ENCODE results near the gene SPRN. TPM values are rescaled to one million over a fixed set of nuclear protein-coding genes. Genes with fewer than 3 reads are reported as not detected.

The SPRN gene
- total RNA-seq, 1 experiment from 2014 or later: not detected

- peak; percentile 4 for DNase-seq (ENCODE audit: low spot score)
Observed at GRCh38 chr10:133405844-133406527, 18.4 kb downstream of the SPRN start.

- DNase-seq (ENCODE audit: low spot score): peak; percentile 5
Observed at GRCh38 chr10:133405272-133405671, 19.2 kb downstream of the SPRN start.

GRCh38 chr10:133403784-133404183, 20.6 kb downstream of the SPRN start:
- no peak for DNase-seq (ENCODE audit: low spot score)

GRCh38 chr10:133403359-133403758, 21.1 kb downstream of the SPRN start:
- DNase-seq (ENCODE audit: low spot score): no peak

- no peak for DNase-seq (ENCODE audit: low spot score)
Observed at GRCh38 chr10:133401981-133402725, 22.3 kb downstream of the SPRN start.

DNA sequence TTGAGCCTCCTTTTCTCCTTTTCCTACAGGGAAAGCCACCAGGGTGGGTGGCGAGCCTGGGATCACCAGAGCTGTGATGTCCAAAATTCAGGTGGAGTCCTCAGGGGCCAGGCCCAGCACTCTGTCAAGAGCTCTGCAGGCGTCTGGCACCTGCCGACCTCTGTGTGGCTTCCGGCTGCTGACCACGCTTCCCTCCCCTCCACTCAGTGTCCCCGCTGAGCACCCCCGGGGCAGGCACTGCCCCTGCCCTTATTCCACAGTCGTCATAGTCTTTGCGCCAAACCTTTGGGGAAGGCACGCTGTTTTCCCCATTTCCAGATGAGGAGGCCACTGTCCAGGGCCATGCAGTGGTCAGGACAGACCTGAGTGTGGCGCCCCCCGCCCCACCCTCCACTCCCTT, 22.9 kb downstream of the SPRN start:
- DNase-seq (ENCODE audit: low spot score): no peak

DNA sequence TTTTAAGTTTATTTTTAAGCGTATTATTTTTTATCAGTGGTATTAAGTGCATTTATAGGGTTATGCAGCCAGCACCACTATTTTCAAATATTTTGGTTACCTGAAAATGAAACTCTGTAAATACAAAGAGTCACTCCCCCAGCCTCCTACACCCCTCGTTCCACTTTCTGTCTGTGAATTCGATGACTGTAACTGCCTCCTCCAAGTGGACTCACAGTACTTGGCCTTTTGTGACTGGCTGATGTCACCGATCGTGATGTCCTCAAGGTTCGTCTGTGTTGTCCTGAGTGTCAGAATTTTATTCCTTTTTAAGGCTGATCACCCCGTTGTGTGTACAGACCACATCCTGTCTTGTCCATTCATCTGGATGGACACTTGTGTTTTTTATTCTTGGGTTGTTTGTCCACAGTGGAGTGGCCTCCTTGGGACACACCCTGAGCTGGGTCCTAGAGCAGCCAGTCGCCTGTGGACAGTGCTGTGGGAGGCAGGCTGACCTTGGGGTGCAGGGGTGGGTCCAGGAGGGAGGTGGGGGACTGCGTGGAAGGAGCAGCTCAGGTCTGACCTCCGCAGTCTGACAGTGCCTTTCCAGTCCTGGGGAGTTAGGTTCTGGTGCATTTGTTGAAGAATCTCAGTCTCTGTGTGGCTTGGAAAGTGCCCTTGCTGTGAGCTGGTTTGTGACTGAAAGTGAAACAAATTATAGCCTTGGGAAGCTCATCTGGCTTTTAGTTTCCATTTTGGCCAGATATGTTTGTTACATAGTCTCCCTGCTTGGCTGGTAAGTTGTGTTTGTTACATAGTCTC, 23.6 kb downstream of the SPRN start:
- DNase-seq (ENCODE audit: low spot score): no peak

GRCh38 chr10:133399123-133399601, 25.3 kb downstream of the SPRN start:
- DNase-seq (ENCODE audit: low spot score): no peak

GRCh38 chr10:133397938-133398337, 26.5 kb downstream of the SPRN start:
- DNase-seq (ENCODE audit: low spot score): no peak

DNA sequence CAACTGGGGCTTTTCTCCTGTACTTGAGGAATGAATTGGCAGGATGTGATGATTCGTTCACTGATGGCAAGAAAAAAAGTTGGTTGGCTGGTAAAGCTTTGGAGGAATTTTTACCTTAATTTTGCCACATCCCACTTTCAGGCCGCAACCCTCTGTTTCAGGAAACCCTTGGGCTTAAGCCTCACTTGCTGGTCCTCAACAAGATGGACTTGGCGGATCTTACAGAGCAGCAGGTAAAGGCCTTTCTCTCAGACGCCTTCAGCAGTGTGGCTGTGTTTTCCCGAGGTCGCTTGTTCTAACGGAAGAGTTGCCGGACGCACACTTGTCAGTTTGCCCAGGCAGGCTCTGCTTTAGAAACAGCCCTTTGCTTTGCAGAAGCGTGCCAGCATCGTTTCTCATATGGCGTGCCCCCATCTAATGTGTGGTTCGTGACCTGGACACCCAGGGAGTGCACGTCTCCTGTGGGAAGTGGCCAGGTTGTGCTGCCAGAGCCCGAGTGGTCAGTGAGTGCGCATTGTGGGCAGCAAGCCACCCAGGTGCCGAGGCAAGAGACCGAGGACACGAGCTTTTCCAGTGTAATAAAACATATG, 28.3 kb downstream of the SPRN start:
- no peak for DNase-seq (ENCODE audit: low spot score)

- no peak for DNase-seq (ENCODE audit: low spot score)
Observed at GRCh38 chr10:133394801-133395221, 29.6 kb downstream of the SPRN start.

GRCh38 chr10:133394064-133394663, 30.3 kb downstream of the SPRN start, which contains the start of gene MTG1:
Gene MTG1 (plus strand): TSS chr10:133394157. CDS start chr10:133394221, 64 bp downstream.
- DNase-seq (ENCODE audit: low spot score): peak; percentile 63

GRCh38 chr10:133393401-133394063, 30.9 kb downstream of the SPRN start:
- no peak for DNase-seq (ENCODE audit: low spot score)

GRCh38 chr10:133391761-133392518, 32.5 kb downstream of the SPRN start:
- no peak for DNase-seq (ENCODE audit: low spot score)

- DNase-seq (ENCODE audit: low spot score): no peak
Observed at GRCh38 chr10:133391249-133391635, 33.2 kb downstream of the SPRN start.

DNA sequence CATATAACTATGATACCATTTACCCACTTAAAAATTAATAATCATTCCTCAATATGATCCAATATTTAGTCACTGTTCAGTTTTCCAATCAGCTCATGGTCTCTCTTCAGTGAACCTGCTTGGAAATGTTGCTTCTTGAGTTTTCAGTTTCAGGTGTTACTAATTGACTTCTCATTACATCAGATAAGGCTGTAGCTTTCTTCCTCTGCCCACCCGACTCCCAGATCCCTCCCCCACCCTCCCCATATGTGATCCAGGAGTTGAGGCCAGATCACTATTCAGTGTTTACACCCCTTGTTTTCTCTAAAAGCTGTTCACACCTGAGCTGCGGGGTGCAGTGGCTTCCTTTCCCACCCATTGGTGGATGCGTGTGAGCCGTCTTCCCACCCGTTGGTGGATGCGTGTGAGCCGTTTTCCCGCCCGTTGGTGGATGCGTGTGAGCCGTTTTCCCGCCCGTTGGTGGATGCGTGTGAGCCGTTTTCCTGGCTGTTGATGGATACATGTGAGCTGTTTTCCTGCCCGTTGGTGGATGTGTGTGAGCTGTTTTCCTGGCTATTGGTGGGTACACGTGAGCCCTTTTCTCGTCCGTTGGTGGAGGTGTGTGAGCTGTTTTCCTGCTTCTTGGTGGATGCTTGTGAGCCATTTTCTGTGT, 33.7 kb downstream of the SPRN start:
- DNase-seq (ENCODE audit: low spot score): no peak

- DNase-seq (ENCODE audit: low spot score): no peak
Observed at GRCh38 chr10:133388973-133389818, 35.2 kb downstream of the SPRN start.

DNA sequence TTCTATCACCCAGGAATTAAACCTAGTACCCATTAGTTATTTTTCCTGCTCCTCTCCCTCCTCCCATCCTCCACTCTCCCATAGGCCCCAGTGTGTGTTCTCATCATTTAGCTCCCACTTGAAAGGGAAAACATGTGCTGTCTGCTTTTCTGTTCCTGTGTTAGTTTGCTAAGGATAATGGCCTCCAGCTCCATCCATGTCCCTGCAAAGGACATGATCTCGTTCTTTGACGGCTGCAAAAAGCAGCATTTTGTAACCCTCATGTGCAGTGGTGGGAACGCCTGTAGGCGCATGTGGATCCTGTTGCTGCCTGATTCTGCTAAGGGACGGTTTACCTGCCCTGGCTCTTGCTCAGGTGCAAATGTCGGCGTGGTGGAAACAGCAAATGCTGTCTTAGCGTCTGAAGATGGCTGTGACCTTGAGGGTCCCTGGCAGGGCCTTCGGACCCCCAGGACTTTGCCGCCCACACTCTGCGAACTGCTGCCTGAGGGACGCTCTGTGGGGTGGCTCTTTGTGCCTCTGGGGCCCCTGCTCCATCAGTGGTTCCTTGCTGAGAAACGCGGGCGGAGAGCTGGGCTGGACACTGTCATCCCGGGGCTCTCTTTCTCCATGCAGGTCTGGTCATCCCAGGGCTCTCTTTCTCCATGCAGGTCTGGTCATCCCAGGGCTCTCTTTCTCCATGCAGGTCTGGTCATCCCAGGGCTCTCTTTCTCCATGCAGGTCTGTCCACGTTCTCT, 36.0 kb downstream of the SPRN start:
- DNase-seq (ENCODE audit: low spot score): no peak

Measured in A172 (cell line).